Fibroblast of skin of back (primary cell): ENCODE data around the gene PDE1A.
A peak's percentile ranks its signal among the peaks of the same experiment; 100 is the strongest.

Source experiments
- DNase-seq: peaks from one replicate; pipeline ENCODE4 v3.0.0-alpha.2; 2013

Gene PDE1A

GRCh38 chr2:182191061-182191460 is 235.8 kb downstream of the PDE1A start:
- no peak for DNase-seq

- no peak for DNase-seq
These were observed 239.7 kb downstream of the PDE1A start for GRCh38 chr2:182187130-182187529.

- peak; percentile 38 for DNase-seq
These were observed 240.6 kb downstream of the PDE1A start for GRCh38 chr2:182186132-182186735.

GRCh38 chr2:182182436-182182835 is 244.4 kb downstream of the PDE1A start:
- no peak for DNase-seq

GRCh38 chr2:182181381-182181780 is 245.5 kb downstream of the PDE1A start:
- DNase-seq = no peak

- no peak for DNase-seq
These were observed 247.7 kb downstream of the PDE1A start for GRCh38 chr2:182179176-182179575.

- no peak for DNase-seq
These were observed 252.8 kb downstream of the PDE1A start for GRCh38 chr2:182173944-182174622.

GRCh38 chr2:182170341-182170740 is 256.5 kb downstream of the PDE1A start:
- DNase-seq = no peak

- DNase-seq = no peak
These were observed 259.0 kb downstream of the PDE1A start for GRCh38 chr2:182167882-182168281.

- DNase-seq = no peak
These were observed 260.0 kb downstream of the PDE1A start for GRCh38 chr2:182166841-182167240.

GRCh38 chr2:182166406-182166805 is 260.4 kb downstream of the PDE1A start:
- no peak for DNase-seq

- no peak for DNase-seq
These were observed 261.6 kb downstream of the PDE1A start for GRCh38 chr2:182165202-182165601.

GRCh38 chr2:182164686-182165085 is 262.1 kb downstream of the PDE1A start:
- DNase-seq = no peak

GRCh38 chr2:182163878-182164277 is 263.0 kb downstream of the PDE1A start:
- no peak for DNase-seq

- no peak for DNase-seq
These were observed 278.5 kb downstream of the PDE1A start for GRCh38 chr2:182148344-182148743.

GRCh38 chr2:182144776-182145165 is 282.1 kb downstream of the PDE1A start:
- peak; percentile 13 for DNase-seq

GRCh38 chr2:182144041-182144775 is 282.6 kb downstream of the PDE1A start:
- no peak for DNase-seq

- DNase-seq = no peak
These were observed 284.8 kb downstream of the PDE1A start for GRCh38 chr2:182142062-182142461.

GRCh38 chr2:182134201-182134600 is 292.6 kb downstream of the PDE1A start:
- DNase-seq = no peak

GRCh38 chr2:182133195-182133891 is 293.5 kb downstream of the PDE1A start:
- peak; percentile 52 for DNase-seq

- no peak for DNase-seq
These were observed 294.2 kb downstream of the PDE1A start for GRCh38 chr2:182132605-182133004.

GRCh38 chr2:182128821-182129707 is 297.8 kb downstream of the PDE1A start:
- DNase-seq = peak; percentile 19
